Left lung (tissue), 10 donors: Measurements from ENCODE around the gene ARMC7. TPM values are rescaled to one million over a fixed set of nuclear protein-coding genes. Genes with fewer than 3 reads are reported as not detected.
"Not testable (repeated sequence)": the region's sequence is repeated elsewhere in the genome, so short reads cannot be mapped to it uniquely, and the experiment has no call there.

ENCODE experiments used
- ATAC-seq: fragments of 200-7000 bp; cut with Tn5 transposase; one replicate; pipeline ENCODE4 v1.9.1; 2020; ENCODE audit warnings: moderate library complexity
- DNase-seq, 4 donors: peaks; one replicate each; pipeline ENCODE4 v3.0.0-alpha.2; 2013 to 2020
- H3K27ac ChIP-seq, 2 donors: fragments of 200-600 bp; sonication (generic) in 1 of 2; one replicate each; pipeline versions ENCODE4 v1.5.0 to v1.8.0; 2020 to 2021
- H3K27me3 ChIP-seq, 2 donors: fragments of 200-600 bp; sonication (generic) in 1 of 2; one replicate each; pipeline versions ENCODE4 v1.5.0 to v1.8.0; 2020 to 2021
- H3K36me3 ChIP-seq, 2 donors: fragments of 200-600 bp; sonication (generic) in 1 of 2; one replicate each; pipeline versions ENCODE4 v1.5.0 to v1.8.0; 2020 to 2021
- H3K4me1 ChIP-seq, 2 donors: fragments of 200-600 bp; one replicate each; pipeline ENCODE4 v1.8.0; 2021
- H3K4me3 ChIP-seq, 2 donors: fragments of 200-600 bp; sonication (generic) in 1 of 2; one replicate each; pipeline versions ENCODE4 v1.5.0 to v1.8.0; 2020 to 2021; ENCODE audit warnings: mild to moderate bottlenecking in 1 of 2
- H3K9me3 ChIP-seq, 2 donors: fragments of 200-600 bp; sonication (generic) in 1 of 2; one replicate each; pipeline versions ENCODE4 v1.5.0 to v1.8.0; 2020 to 2021
- intact Hi-C, 2 donors: fragments of 100-400 bp; cut with DNase I; formaldehyde crosslinking; loops; one replicate each; pipeline versions ENCODE4 v1.11.2 to v1.14.2; 2022
- polyA plus RNA-seq, 6 donors: library from polyadenylated mRNA; unstranded; fragments of 120-200 nt; gene quantifications; one replicate each; pipeline ENCODE4 v1.2.1, GENCODE V29; 2013; ENCODE audit not compliant: insufficient read length in 6 of 6
- total RNA-seq, 2 donors: library from RNA; stranded (reverse); fragmentation: NEBNext Ultra II Directional; extraction: Animal tissue kit (Norgen Biotek cat#: 25700); gene quantifications; one replicate each; pipeline ENCODE4 v1.2.1, GENCODE V29; 2021
- TF ChIP-seq, protein P1 (sequence below), 2 donors: fragments of 200-600 bp; sonication (generic) in 1 of 2; IDR thresholded peaks; one replicate each; pipeline versions ENCODE4 v1.5.0 to v1.8.0; 2021; ENCODE audit warnings: antibody characterized with exemption in 2 of 2
- donor health status: DM: no; HTN: yes; CAD: no.
- donor health status: DM: no; HTN: no; CAD: no.

Gene ARMC7
- total and polyA plus RNA-seq, 8 donors: 13.2 to 19.3 (median 14.9) TPM

DNA sequence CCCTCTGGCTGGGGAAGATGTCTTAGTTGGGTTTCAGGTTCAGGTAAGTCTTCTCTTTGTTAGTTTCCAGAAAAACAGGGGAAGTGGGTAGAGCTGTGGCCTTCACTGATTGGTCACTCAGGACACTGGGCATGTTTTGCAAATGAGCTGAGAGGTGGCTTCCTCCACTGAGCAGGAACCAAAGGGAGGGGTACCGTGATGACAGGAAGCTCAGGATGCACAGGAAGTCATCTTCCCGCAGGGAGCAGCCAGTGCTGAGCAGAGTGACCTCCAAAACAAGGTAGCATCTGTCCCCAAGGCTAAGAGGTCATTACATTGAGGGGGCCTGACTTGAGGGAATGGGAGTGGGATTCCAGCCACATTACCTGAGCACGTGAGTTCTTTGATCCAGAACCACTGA, 16.2 kb downstream of the ARMC7 start:
- TF ChIP-seq, protein P1, sequence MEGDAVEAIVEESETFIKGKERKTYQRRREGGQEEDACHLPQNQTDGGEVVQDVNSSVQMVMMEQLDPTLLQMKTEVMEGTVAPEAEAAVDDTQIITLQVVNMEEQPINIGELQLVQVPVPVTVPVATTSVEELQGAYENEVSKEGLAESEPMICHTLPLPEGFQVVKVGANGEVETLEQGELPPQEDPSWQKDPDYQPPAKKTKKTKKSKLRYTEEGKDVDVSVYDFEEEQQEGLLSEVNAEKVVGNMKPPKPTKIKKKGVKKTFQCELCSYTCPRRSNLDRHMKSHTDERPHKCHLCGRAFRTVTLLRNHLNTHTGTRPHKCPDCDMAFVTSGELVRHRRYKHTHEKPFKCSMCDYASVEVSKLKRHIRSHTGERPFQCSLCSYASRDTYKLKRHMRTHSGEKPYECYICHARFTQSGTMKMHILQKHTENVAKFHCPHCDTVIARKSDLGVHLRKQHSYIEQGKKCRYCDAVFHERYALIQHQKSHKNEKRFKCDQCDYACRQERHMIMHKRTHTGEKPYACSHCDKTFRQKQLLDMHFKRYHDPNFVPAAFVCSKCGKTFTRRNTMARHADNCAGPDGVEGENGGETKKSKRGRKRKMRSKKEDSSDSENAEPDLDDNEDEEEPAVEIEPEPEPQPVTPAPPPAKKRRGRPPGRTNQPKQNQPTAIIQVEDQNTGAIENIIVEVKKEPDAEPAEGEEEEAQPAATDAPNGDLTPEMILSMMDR (IDR thresholded peaks at IDR 0.05): no peak
- H3K27me3 ChIP-seq: no peaks in the 10 kb centered on the region
- ATAC-seq: no peak
- no peaks in the 10 kb centered on the region for H3K9me3 ChIP-seq
- H3K27ac ChIP-seq: peak overlapping the region in 1 of 2 donors; percentile 79
- H3K4me1 ChIP-seq: peaks cover 6 to 51% of the 10 kb centered on the region in 2 donors
- DNase-seq: no peak
- intact Hi-C loops: no loop called here
- H3K4me3 ChIP-seq: no peak overlapping the region
- H3K36me3 ChIP-seq: peaks cover 0 to 26% of the 10 kb centered on the region in 2 donors

DNA sequence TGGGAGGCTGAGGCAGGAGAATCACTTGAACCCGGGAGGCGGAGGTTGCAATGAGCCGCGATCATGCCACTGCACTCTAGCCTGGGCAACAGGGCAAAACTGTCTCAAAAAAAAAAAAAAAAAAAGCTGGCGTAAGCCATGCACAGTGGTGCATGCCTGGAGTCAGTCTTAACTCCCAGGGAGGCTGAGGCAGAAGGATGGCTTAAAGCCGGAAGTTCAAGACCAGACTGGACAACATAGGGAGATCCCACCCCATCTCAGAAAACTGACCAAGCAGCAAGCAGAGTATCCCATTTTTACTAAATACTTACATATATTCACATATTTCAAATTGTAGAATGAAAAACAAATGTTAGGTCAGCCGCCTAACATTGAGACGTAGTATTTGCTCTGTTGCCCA, 17.2 kb downstream of the ARMC7 start:
- no peak overlapping the region for H3K27ac ChIP-seq
- TF ChIP-seq, protein P1 (IDR thresholded peaks at IDR 0.05): no peak
- no peak overlapping the region for H3K4me3 ChIP-seq
- DNase-seq (no peak), ATAC-seq (no peak)
- peaks cover 7 to 55% of the 10 kb centered on the region in 2 donors for H3K4me1 ChIP-seq
- no peaks in the 10 kb centered on the region for H3K27me3 ChIP-seq
- intact Hi-C loops: no loop called here
- no peaks in the 10 kb centered on the region for H3K9me3 ChIP-seq
- H3K36me3 ChIP-seq: peaks cover 0 to 21% of the 10 kb centered on the region in 2 donors

DNA sequence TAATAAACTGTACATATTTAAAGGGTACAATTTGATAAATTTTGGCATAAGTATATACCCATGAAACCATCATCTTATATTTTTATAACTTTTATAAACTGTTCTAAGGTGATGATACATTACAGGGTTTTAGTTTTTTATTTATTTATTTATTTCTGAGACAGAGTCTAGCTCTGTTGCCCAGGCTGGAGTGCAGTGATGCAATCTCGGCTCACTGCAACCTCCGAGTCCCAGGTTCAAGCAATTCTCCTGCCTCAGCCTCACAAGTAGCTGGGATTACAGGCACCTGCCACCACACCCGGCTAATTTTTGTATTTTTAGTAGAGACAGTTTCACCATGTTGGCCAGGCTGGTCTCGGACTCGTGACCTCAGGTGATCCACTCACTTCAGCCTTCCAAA, 18.2 kb downstream of the ARMC7 start:
- H3K9me3 ChIP-seq, DNase-seq, ATAC-seq, intact Hi-C loops, H3K27ac ChIP-seq, H3K4me3 ChIP-seq, H3K27me3 ChIP-seq: not testable (repeated sequence)
- Histone ChIP-seq H3K4me1 (peaks cover 13 to 60% of the 10 kb centered on the region in 2 donors), H3K36me3 (peaks cover 0 to 21% of the 10 kb centered on the region in 2 donors)

DNA sequence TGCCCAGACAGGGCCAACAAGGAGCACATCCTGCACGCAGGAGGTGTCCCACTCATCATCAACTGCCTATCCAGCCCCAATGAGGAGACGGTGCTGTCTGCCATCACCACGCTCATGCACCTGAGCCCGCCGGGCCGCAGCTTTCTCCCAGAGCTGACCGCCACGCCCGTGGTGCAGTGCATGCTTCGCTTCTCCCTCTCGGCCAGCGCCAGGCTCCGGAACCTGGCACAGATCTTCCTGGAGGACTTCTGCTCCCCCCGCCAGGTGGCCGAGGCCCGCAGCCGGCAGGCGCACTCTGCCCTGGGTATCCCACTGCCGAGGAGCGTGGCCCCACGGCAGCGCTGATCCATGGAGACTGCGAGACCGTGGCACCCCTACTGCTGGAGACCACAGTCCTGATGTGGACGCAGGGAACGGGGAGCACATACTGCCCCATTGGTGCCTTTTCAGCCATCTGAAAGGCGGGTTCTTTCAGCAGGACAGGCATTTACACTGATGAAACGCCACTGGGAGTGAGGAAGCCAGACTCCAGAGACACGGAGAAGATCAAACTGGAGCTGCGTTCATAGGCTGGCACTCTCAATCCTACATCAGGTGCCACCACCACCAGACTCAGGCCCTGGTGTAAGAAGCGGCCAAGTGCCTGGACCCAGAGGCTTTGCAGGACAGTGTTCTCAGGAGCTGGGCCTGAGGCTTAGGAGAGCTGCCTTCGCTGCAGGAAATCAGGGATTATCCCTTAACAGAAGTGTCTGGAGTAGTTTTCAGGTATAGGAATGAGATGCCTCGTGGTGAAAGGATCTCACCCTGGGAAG, 19.1 kb downstream of the ARMC7 start:
- Histone ChIP-seq H3K27me3 (no peaks in the 10 kb centered on the region), H3K36me3 (peaks cover 0 to 21% of the 10 kb centered on the region in 2 donors), H3K27ac (no peak overlapping the region), H3K4me1 (peaks cover 12 to 56% of the 10 kb centered on the region in 2 donors), H3K9me3 (no peaks in the 10 kb centered on the region), H3K4me3 (no peak overlapping the region)
- ATAC-seq: no peak
- DNase-seq: peak in 1 of 4 donors; percentile 81
- TF ChIP-seq, protein P1 (IDR thresholded peaks at IDR 0.05): no peak
- intact Hi-C loops: no loop called here

DNA sequence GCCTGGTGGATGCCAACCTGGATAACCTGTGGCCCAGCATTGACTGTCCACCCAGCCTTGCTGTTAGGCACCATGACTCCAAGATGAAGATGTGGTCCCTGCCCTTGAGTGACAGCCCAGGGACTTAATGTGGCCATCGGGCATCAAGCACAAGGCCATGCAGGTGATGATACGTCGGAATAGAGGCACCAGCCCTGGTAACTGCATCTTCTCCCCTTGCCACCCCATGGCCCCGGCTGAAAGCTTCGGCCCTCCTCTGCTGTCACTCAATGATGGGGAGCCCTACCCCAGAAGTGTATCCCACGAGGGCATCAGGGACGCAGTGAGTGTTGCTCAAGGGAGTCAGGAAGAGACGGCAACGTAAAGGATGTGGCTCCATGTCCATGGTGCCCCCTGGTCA, 19.8 kb downstream of the ARMC7 start:
- H3K27ac ChIP-seq: no peak overlapping the region
- no peaks in the 10 kb centered on the region for H3K27me3 ChIP-seq
- no peaks in the 10 kb centered on the region for H3K9me3 ChIP-seq
- peaks cover 10 to 49% of the 10 kb centered on the region in 2 donors for H3K4me1 ChIP-seq
- peaks cover 0 to 21% of the 10 kb centered on the region in 2 donors for H3K36me3 ChIP-seq
- no peak for DNase-seq
- H3K4me3 ChIP-seq: no peak overlapping the region
- no peak for ATAC-seq
- TF ChIP-seq, protein P1 (IDR thresholded peaks at IDR 0.05): no peak
- intact Hi-C loops: no loop called here
